Measurements from ENCODE around the gene MRGPRX2. TPM values are rescaled to one million over a fixed set of nuclear protein-coding genes. Genes with fewer than 3 reads are reported as not detected.

MRGPRX2 gene
- total and polyA plus RNA-seq, 2 experiments from 2014 or later = not detected

- TF ChIP-seq CTCF (conservative IDR thresholded peaks at IDR 0.05; ENCODE audit: low read depth in 2 of 2) = no peak
- TF ChIP-seq, protein P1, sequence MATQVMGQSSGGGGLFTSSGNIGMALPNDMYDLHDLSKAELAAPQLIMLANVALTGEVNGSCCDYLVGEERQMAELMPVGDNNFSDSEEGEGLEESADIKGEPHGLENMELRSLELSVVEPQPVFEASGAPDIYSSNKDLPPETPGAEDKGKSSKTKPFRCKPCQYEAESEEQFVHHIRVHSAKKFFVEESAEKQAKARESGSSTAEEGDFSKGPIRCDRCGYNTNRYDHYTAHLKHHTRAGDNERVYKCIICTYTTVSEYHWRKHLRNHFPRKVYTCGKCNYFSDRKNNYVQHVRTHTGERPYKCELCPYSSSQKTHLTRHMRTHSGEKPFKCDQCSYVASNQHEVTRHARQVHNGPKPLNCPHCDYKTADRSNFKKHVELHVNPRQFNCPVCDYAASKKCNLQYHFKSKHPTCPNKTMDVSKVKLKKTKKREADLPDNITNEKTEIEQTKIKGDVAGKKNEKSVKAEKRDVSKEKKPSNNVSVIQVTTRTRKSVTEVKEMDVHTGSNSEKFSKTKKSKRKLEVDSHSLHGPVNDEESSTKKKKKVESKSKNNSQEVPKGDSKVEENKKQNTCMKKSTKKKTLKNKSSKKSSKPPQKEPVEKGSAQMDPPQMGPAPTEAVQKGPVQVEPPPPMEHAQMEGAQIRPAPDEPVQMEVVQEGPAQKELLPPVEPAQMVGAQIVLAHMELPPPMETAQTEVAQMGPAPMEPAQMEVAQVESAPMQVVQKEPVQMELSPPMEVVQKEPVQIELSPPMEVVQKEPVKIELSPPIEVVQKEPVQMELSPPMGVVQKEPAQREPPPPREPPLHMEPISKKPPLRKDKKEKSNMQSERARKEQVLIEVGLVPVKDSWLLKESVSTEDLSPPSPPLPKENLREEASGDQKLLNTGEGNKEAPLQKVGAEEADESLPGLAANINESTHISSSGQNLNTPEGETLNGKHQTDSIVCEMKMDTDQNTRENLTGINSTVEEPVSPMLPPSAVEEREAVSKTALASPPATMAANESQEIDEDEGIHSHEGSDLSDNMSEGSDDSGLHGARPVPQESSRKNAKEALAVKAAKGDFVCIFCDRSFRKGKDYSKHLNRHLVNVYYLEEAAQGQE (IDR thresholded peaks at IDR 0.05; ENCODE audit: unreplicated experiment) = no peak
- TF ChIP-seq ZNF114 (CRISPR knock-in tag; IDR thresholded peaks at IDR 0.05) = no peak
- TF ChIP-seq ZNF331 (CRISPR knock-in tag; IDR thresholded peaks at IDR 0.05; ENCODE audit: low read depth) = no peak
- TF ChIP-seq, protein P2, sequence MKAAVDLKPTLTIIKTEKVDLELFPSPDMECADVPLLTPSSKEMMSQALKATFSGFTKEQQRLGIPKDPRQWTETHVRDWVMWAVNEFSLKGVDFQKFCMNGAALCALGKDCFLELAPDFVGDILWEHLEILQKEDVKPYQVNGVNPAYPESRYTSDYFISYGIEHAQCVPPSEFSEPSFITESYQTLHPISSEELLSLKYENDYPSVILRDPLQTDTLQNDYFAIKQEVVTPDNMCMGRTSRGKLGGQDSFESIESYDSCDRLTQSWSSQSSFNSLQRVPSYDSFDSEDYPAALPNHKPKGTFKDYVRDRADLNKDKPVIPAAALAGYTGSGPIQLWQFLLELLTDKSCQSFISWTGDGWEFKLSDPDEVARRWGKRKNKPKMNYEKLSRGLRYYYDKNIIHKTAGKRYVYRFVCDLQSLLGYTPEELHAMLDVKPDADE (IDR thresholded peaks at IDR 0.05) = no peak
- TF ChIP-seq STAT1 (IDR thresholded peaks at IDR 0.05; ENCODE audit: unreplicated experiment) = no peak
- no peak for TF ChIP-seq CREB1 (CRISPR knock-in tag; IDR thresholded peaks at IDR 0.05; ENCODE audit: low read depth)
Measured at GRCh38 chr11:19093976-19094375, 33.5 kb upstream of the MRGPRX2 start (continued).

DNA sequence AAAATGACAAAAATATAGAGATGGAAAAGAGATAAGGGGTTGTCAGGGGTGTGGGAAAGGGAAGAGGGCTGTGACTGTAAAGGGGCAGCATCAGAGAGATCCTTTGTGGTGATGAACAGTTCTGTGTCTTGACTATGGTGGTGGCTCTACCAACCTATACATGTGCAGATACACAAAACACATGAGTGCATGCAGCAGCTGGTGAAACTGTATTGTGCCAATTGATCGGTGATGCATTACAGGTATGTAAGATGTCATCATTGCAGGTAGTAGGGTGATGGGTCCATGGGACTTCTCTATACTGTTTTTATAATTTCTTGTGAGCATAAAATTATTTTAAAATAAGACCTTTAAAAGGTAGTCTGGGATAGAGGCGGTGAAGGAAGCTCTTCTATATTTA, 32.3 kb upstream of the MRGPRX2 start:
- H3K79me2 ChIP-seq (replicated peaks; ENCODE audit: insufficient read depth) = no peaks in the 10 kb centered on the region
- Mint-ChIP-seq H3K9me3 (no peaks in the 10 kb centered on the region), H3K27me3 (ENCODE audit: insufficient read depth, low read depth, poor library complexity) (peaks cover 2% of the 10 kb centered on the region), H3K4me1 (no peaks in the 10 kb centered on the region), H3K4me3 (no peak overlapping the region), H3K27ac (no peak overlapping the region), H3K36me3 (ENCODE audit: low read depth) (no peaks in the 10 kb centered on the region)
- peaks cover 3% of the 10 kb centered on the region; the same call in 1 of the 2 replicates for H3K9me2 ChIP-seq (ENCODE audit: insufficient read depth)
- H3F3A ChIP-seq (replicated peaks; ENCODE audit: low read depth) = no peaks in the 10 kb centered on the region
- H3K4me3 ChIP-seq = no peak overlapping the region
- DNase-seq (ENCODE audit: low spot score) (no peak), ATAC-seq (no peak)
- H3K4me2 ChIP-seq = no peak overlapping the region
- no peaks in the 10 kb centered on the region for H4K20me1 ChIP-seq (replicated peaks; ENCODE audit: insufficient read depth)
- no peaks in the 10 kb centered on the region for H3K4me1 ChIP-seq (ENCODE audit: insufficient read depth)
- no peak overlapping the region for H3K27ac ChIP-seq (ENCODE audit: low read depth)
- no peaks in the 10 kb centered on the region; the same call in 1 of the 2 replicates for H3K36me3 ChIP-seq (ENCODE audit: insufficient read depth)
- H2AFZ ChIP-seq = no peak overlapping the region
- no peaks in the 10 kb centered on the region for H3K27me3 ChIP-seq (ENCODE audit: insufficient read depth)
- TF ChIP-seq POLR2AphosphoS5 (IDR thresholded peaks at IDR 0.05; ENCODE audit: low read depth) = no peak
- TF ChIP-seq ZNF331 (CRISPR knock-in tag; IDR thresholded peaks at IDR 0.05; ENCODE audit: low read depth) = no peak
- TF ChIP-seq ZNF114 (CRISPR knock-in tag; IDR thresholded peaks at IDR 0.05) = no peak
- no peak for TF ChIP-seq EZH2 (IDR thresholded peaks at IDR 0.05; ENCODE audit: low read depth, unreplicated experiment)
- TF ChIP-seq CREB1 (CRISPR knock-in tag; IDR thresholded peaks at IDR 0.05; ENCODE audit: low read depth) = no peak
- no peak for TF ChIP-seq JUNB (IDR thresholded peaks at IDR 0.05; ENCODE audit: unreplicated experiment)
- TF ChIP-seq, protein P2 (IDR thresholded peaks at IDR 0.05) = no peak
- no peak for TF ChIP-seq STAT1 (IDR thresholded peaks at IDR 0.05; ENCODE audit: unreplicated experiment)
- TF ChIP-seq, protein P1 (IDR thresholded peaks at IDR 0.05; ENCODE audit: unreplicated experiment) = no peak
- TF ChIP-seq CTCF (conservative IDR thresholded peaks at IDR 0.05; ENCODE audit: low read depth in 2 of 2) = no peak
